ENCODE data around the gene ZBTB20.

Gene ZBTB20

GRCh38 chr3:115021061-115021460 is 126.0 kb downstream of the ZBTB20 start:
- no peak for DNase-seq (ENCODE audit: low read depth, low spot score)

DNA sequence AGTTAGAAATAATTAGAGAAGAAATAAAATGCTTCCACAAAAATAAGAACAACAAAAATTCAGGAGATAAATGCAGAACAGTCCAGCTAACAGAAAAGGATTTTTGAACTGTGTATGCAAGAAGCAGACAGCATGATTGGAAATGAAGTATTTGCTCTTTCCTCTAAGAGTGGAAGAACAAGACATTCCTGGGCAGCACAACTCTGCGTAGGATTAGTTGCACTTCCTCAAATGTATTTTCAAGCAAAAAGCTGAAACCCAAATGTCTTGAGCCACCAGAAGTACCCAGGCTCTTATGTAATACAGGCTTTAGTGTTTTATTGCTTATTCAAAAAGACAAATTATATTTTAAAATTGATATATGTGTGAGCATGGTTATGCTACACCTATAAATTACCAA is 127.2 kb downstream of the ZBTB20 start:
- no peak for DNase-seq (ENCODE audit: low read depth, low spot score)

- DNase-seq (ENCODE audit: low read depth, low spot score), result no peak
Observed at GRCh38 chr3:115018694-115019093, 128.4 kb downstream of the ZBTB20 start.

DNA sequence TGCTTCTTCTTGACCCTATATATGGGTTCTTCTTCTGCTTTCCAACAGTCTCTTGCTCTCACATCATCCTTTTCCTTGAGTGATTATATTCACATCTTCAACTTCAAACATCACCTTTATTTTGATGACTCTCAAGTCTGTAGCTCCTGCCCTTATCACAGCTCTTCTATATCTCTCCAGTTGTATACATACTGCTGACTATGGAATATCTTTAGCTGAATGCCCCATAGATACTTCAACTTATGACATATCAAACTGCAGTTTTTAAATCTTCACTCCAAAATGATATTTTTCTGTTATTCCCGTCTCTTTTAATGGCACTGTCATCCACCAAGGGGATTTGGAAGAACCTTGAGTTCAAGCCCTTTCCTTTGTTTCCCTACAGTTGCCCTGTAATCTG is 139.1 kb downstream of the ZBTB20 start:
- no peak for DNase-seq (ENCODE audit: low read depth, low spot score)

GRCh38 chr3:115004201-115005140 is 142.6 kb downstream of the ZBTB20 start:
- DNase-seq (ENCODE audit: low read depth, low spot score), result no peak

DNA sequence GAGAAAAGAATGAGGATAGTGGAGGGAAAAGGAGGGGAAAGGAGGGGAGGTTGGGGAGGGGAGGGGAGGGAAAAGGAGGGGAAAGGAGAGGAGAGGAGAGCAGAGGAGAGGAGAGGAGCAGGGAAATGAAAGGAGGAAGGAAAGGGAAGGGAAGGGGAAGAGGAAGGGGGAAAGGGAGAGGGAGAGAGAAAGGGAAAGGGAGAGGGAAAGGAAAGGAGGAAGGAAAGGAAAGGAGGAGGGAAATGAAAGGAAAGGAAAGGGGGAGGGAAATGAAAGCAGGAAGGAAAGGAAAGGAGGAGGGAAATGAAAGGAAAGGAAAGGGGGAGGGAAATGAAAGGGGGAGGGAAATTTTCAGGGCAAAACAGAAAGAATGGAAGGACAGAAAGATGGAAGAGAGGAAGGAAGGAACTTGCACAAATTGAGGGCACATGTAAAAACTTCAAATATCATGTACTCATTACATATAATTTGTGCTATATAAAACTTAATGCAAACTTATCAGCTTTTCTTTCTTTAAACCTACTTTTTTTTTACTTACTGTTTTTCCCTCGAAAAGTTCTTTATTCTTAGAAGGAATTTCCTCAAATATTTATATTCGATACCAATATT is 148.0 kb downstream of the ZBTB20 start:
- no peak for DNase-seq (ENCODE audit: low read depth, low spot score)

DNA sequence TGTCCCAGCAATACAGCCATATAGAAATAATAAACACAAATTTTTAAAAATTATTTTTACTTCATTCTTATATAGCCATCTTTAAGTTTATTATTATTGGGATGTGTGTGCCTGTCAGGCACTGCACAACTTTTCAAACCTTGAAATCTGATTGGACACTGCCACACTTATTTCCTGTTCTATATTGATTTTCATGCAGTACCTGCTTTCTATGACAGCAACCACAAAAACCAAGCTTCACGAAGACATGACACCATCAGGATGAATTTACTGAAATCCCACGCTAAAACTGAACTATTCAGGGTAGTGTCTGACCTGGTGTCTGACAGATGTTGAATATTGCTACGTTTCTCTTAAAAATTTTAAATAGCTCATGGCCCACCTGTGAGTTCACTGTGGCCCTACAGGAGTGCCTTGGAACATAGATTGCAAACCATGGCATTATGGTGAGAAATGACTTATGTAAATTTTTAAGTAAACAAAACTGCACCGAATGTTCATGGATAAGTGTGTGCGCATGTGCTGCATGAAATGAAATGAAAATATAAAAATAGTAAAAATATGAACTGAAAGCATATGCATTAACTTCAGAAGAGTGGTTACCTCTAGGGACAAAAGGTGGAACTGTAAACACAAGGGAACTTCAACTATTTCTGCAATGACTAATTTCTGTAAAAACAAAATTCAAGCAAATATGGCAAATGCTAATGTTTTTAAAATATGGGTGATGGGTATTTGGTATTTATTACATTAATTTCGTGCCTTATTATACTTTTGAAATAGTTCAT is 152.3 kb downstream of the ZBTB20 start:
- DNase-seq (ENCODE audit: low read depth, low spot score), result no peak

DNA sequence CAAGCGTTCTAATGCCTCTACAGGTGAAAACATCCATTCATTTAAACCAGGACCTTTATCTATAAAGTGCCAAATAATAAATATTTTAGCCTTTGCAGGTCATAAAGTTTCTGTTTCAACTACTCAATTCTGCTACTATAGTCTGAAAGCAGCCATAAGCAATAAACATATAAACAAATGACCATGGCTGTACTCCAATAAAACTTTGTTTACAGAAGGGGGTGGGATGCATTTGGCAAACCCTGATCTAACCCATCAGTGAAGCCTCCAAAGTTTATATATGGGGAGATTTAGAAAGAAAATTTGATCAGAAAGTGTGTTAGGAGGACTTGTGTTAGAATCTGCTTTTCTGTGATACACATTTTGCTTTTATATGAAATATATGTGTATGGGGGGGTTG is 161.3 kb downstream of the ZBTB20 start:
- no peak for DNase-seq (ENCODE audit: low read depth, low spot score)

GRCh38 chr3:114983248-114983647 is 163.8 kb downstream of the ZBTB20 start:
- no peak for DNase-seq (ENCODE audit: low read depth, low spot score)

GRCh38 chr3:114974387-114974786 is 172.7 kb downstream of the ZBTB20 start:
- DNase-seq (ENCODE audit: low read depth, low spot score), result no peak

DNA sequence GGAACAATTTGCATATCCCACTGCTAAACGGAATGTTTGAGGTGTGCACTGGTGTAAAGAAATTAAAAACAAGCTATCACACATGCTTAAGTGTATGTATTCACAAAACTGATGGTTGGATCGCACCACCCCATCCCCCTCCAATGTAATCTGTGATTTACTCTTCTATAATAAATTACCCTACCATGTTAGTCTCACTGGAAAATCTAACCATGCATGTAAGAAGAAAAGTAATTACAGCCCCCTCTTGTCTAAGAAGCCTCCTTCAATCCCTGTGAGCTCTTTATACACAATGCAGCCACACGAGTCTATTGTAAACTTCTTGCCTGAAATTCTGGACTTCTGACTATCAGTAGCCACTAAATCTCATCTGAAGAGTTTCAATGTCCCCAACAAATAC is 173.6 kb downstream of the ZBTB20 start:
- no peak for DNase-seq (ENCODE audit: low read depth, low spot score)

DNA sequence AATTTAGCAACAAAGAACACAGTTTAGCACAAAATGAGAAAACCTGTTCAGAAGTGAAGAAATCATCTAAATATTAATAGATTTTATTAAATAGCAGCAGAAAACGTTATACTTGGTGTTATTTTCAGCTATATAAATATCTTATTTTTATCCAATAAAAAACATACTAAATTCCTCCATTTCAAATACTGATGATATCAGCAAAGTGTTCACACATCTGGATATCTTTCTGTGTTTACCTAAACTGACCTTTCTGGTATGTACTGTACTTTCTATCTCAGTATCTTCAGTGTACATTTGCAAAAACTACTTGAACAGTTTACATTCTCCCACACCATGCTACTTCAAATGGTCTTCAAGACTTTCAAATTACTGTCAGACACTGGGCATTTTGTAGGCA is 179.9 kb downstream of the ZBTB20 start:
- DNase-seq (ENCODE audit: low read depth, low spot score), result no peak

- no peak for DNase-seq (ENCODE audit: low read depth, low spot score)
Observed at GRCh38 chr3:114962189-114962588, 184.9 kb downstream of the ZBTB20 start.

- no peak for DNase-seq (ENCODE audit: low read depth, low spot score)
Observed at GRCh38 chr3:114958930-114959329, 188.2 kb downstream of the ZBTB20 start.

GRCh38 chr3:114953800-114954199 is 193.3 kb downstream of the ZBTB20 start:
- no peak for DNase-seq (ENCODE audit: low read depth, low spot score)

DNA sequence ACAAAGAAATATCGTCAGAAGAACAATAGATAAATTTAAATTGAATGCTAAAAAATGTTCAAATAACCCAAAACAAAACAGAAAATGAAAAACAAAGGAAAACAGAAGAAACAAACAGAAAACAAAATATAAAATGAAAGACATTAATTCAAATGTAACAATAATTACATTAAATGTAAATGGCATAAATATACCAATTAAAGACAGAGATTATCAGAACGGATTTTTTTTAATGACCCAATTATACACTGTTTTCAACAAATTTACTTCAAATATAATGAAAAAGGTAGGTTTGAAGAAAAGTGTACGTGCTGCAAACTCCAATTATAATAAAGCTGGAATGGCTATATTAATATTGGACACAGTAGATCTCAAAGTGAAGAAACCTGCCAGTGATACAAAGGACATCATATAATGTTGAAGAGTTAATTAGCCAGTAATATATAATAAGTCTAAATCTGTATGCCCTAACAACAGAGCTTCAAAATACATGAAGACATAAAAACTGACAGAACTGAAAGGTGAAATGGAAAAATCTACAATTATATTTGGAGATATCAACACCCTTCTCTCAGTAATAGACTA is 193.8 kb downstream of the ZBTB20 start:
- no peak for DNase-seq (ENCODE audit: low read depth, low spot score)

GRCh38 chr3:114942773-114943172 is 204.3 kb downstream of the ZBTB20 start:
- no peak for DNase-seq (ENCODE audit: low read depth, low spot score)

DNA sequence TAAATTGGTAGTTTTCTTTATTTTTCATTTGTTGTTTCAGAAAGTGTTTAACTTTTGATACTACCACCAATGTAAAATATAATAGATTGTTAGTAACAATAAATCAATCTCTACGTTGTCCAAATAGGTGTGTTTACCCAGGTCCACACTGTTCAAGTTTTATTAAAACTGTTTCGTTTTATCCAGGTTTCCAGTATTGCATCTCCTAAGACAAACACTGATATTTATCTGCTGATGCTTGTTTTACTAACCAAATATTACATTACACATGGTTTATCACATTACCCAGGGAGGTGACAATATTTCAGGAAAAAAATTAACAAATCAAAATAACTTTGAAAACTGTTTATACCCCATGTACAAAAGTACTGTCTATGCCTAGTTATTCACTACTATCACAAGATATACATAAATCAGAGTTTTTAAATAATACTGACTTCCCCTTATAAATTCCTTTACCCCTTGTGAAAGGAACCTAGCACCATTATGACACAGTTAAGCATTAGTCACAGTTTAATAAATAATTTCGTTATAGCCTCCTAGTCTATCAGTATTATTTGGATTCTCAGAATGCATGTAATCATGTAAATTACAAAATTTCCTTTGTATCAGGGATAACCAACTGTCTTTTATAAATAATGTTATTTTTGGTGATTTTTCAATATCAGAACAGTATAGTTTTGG is 205.3 kb downstream of the ZBTB20 start:
- DNase-seq (ENCODE audit: low read depth, low spot score), result no peak

- DNase-seq (ENCODE audit: low read depth, low spot score), result no peak
Observed at GRCh38 chr3:114939920-114940319, 207.2 kb downstream of the ZBTB20 start.

GRCh38 chr3:114933407-114933806 is 213.7 kb downstream of the ZBTB20 start:
- no peak for DNase-seq (ENCODE audit: low read depth, low spot score)

GRCh38 chr3:114929971-114930732 is 216.9 kb downstream of the ZBTB20 start:
- DNase-seq (ENCODE audit: low read depth, low spot score), result no peak
